PC-3 (cell line): Measurements from ENCODE around the gene PTPRN2.

Source experiments
- CTCF ChIP-seq: fragments of 300-600 bp; sonication (generic); conservative IDR thresholded peaks from 2 replicates; pipeline ENCODE4 v1.5.1; 2017; ENCODE audit warnings: antibody characterized with exemption, low read depth, mild to moderate bottlenecking, low read length
- EZH2 ChIP-seq: fragments of 300-600 bp; sonication (generic); IDR thresholded peaks from one replicate; pipeline ENCODE4 v1.6.1; 2017; ENCODE audit warnings: antibody characterized with exemption, mild to moderate bottlenecking, low read length; ENCODE audit not compliant: unreplicated experiment

GRCh38 chr7:157627646-157628045, 960.0 kb downstream of the PTPRN2 start:
- TF ChIP-seq CTCF = no peak
- TF ChIP-seq EZH2 = no peak
